SU-DHL-6 (cell line): ENCODE results near the gene AMOTL1.

Experiments
- EZH2phosphoT487 ChIP-seq: fragments of 200-600 bp; sonication (generic), shearing (Covaris generic); conservative IDR thresholded peaks from 2 replicates; pipeline ENCODE4 v1.6.1; 2018; ENCODE audit warnings: mild to moderate bottlenecking, antibody characterized with exemption, low read length, moderate library complexity, mixed read lengths
- TF ChIP-seq, protein P1 (sequence below): fragments of 200-600 bp; sonication (generic); IDR thresholded peaks from one replicate; pipeline ENCODE4 v1.5.1; 2017; ENCODE audit warnings: antibody characterized with exemption, mild to moderate bottlenecking, low read length, moderate library complexity; ENCODE audit not compliant: insufficient read depth, poor library complexity, severe bottlenecking

- TF ChIP-seq, protein P1, sequence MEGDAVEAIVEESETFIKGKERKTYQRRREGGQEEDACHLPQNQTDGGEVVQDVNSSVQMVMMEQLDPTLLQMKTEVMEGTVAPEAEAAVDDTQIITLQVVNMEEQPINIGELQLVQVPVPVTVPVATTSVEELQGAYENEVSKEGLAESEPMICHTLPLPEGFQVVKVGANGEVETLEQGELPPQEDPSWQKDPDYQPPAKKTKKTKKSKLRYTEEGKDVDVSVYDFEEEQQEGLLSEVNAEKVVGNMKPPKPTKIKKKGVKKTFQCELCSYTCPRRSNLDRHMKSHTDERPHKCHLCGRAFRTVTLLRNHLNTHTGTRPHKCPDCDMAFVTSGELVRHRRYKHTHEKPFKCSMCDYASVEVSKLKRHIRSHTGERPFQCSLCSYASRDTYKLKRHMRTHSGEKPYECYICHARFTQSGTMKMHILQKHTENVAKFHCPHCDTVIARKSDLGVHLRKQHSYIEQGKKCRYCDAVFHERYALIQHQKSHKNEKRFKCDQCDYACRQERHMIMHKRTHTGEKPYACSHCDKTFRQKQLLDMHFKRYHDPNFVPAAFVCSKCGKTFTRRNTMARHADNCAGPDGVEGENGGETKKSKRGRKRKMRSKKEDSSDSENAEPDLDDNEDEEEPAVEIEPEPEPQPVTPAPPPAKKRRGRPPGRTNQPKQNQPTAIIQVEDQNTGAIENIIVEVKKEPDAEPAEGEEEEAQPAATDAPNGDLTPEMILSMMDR, result no peak
- TF ChIP-seq EZH2phosphoT487, result no peak
Measured at GRCh38 chr11:94806419-94806818, 38.3 kb downstream of the AMOTL1 start.
